Spleen (tissue), 7 donors: ENCODE measurements around the gene BLOC1S1.

Source experiments
- POLR2A ChIP-seq, 3 donors: fragments of 450-650 bp; IDR thresholded peaks; one replicate each; pipeline ENCODE4 v1.5.1; 2017; ENCODE audit warnings: antibody characterized with exemption in 3 of 3, mild to moderate bottlenecking in 1 of 3
- POLR2AphosphoS5 ChIP-seq, 3 donors: sonication (generic); formaldehyde crosslinking; IDR thresholded peaks; one replicate each; pipeline ENCODE4 v1.5.1; 2017; ENCODE audit warnings: antibody characterized with exemption in 3 of 3
- TF ChIP-seq, protein P1 (sequence below), 11 experiments: fragments of 200-600 bp in 7 of 11; fragments of 450-650 bp in 4 of 11; sonication (generic) in 4 of 11; IDR thresholded peaks in 8 of 11; conservative IDR thresholded peaks in 3 of 11; 1 replicate in 7 of 11; 2 replicates in 4 of 11; pipeline versions ENCODE4 v1.4.0 to v1.8.0; 2016 to 2021; ENCODE audit warnings: antibody characterized with exemption in 11 of 11, inconsistent platforms in 4 of 11, mild to moderate bottlenecking in 1 of 11
- donor health status: DM: no; HTN: no; CAD: no; lungs with moderate emphysema.
- donor health status: DM: no; HTN: no; CAD: no.
- donor health status: DM: no; HTN: no; CAD: no.

DNA sequence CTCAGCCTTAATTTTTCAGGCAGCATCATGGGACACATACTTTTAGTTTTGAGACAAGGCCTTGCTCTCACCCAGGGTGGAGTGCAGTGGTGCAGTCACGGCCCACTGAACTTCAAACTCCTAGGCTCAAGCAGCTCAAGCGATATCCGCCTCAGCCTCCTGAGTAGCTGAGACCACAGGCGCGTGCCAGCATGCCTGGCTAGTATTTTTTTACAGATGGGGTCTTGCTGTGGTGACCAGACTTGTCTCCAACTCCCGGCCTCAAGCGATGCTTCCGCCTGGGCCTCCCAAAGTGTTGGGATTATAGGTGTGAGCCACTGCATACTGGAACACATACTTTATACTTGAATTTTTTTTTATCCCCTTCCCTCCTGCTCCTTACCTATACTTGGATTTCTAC lies 7.1 kb downstream of the BLOC1S1 start:
- TF ChIP-seq POLR2A (IDR thresholded peaks at IDR 0.05) (no peak), POLR2AphosphoS5 (IDR thresholded peaks at IDR 0.05) (peak; percentile 43 to 47 (median 46))
- TF ChIP-seq, protein P1, sequence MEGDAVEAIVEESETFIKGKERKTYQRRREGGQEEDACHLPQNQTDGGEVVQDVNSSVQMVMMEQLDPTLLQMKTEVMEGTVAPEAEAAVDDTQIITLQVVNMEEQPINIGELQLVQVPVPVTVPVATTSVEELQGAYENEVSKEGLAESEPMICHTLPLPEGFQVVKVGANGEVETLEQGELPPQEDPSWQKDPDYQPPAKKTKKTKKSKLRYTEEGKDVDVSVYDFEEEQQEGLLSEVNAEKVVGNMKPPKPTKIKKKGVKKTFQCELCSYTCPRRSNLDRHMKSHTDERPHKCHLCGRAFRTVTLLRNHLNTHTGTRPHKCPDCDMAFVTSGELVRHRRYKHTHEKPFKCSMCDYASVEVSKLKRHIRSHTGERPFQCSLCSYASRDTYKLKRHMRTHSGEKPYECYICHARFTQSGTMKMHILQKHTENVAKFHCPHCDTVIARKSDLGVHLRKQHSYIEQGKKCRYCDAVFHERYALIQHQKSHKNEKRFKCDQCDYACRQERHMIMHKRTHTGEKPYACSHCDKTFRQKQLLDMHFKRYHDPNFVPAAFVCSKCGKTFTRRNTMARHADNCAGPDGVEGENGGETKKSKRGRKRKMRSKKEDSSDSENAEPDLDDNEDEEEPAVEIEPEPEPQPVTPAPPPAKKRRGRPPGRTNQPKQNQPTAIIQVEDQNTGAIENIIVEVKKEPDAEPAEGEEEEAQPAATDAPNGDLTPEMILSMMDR (IDR thresholded peaks at IDR 0.05 in 8 of 11, conservative IDR thresholded peaks at IDR 0.05 in 3 of 11), result no peak
